ENCODE data around the gene LRRC27.
"Not testable (repeated sequence)": the region's sequence is repeated elsewhere in the genome, so short reads cannot be mapped to it uniquely, and the experiment has no call there.

Gene LRRC27

DNA sequence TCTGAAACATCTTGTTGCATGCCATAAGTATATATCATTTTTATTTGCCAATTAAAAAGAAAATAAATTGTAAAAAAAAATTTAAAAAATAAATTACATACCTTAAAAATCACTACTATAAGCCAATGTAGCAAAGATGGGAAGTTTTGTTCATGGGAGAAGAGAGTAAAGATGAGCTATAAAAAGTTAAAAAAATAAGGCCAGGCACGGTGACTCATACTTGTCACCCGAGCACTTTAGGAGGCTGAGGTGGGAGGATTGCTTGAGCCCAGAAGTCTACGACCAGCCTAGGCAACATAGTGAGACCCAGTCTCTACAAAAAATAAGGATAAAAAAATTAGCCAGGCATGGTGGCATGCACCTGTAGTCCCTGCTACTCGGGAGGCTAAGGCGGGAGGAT lies 15.9 kb upstream of the LRRC27 start:
- DNase-seq = no peak

DNA sequence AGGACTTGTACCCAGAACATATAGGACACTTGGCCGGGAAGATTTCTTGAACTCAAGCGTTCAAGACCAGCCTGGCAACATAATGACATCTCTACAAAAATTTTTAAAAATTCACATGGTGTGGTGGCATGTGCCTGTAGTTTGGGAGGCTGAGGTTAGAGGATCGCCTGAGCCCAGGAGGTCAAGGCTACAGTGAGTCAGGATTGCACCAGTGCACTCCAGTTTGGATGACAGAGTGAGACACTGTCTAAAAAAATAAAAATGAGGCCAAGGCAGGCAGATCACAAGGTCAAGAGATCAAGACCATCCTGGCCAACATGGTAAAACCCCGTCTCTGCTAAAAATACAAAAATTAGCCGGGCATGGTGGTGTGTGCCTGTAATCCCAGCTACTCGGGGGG lies 14.5 kb upstream of the LRRC27 start:
- not testable (repeated sequence) for DNase-seq

- DNase-seq = no peak
Observed at GRCh38 chr10:132319853-132320653, 11.9 kb upstream of the LRRC27 start.

- DNase-seq = no peak
Observed at GRCh38 chr10:132320654-132321469, 11.1 kb upstream of the LRRC27 start.

GRCh38 chr10:132321726-132322125 lies 10.3 kb upstream of the LRRC27 start:
- no peak for DNase-seq

DNA sequence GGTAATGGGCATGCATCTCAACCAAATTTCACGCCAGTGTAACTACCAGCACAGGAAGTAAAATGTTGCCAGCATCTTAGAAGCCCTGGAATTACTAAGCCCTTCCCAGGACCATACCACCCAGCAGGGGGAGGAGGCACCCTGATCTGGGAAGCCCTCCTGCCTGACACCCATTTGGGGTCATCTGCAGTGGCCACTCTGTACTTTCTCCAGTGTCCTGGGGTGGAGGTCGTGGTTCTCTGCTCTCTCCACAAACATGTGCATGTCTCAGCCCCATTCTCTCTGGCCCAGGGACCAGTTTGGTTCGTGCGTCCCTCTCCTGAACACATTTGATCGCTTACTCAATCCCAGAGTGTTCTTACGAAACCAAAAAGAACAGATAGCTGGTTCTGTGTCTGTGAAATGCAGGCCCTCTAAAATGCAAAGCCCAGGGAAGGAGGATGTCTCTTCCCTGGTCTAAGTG lies 9.4 kb upstream of the LRRC27 start:
- DNase-seq = no peak

- no peak for DNase-seq
Observed at GRCh38 chr10:132324186-132324585, 7.8 kb upstream of the LRRC27 start.

- DNase-seq = no peak
Observed at GRCh38 chr10:132326344-132326889, 5.6 kb upstream of the LRRC27 start.

GRCh38 chr10:132326925-132327324 lies 5.1 kb upstream of the LRRC27 start:
- no peak for DNase-seq

GRCh38 chr10:132328106-132328505 lies 3.9 kb upstream of the LRRC27 start:
- no peak for DNase-seq

- DNase-seq = no peak
Observed at GRCh38 chr10:132328738-132329137, 3.3 kb upstream of the LRRC27 start.

- no peak for DNase-seq
Observed at GRCh38 chr10:132329565-132330485, 2.2 kb upstream of the LRRC27 start.

GRCh38 chr10:132330486-132330833 lies 1.5 kb upstream of the LRRC27 start:
- no peak for DNase-seq

GRCh38 chr10:132332433-132332754 lies 401 bp downstream of the LRRC27 start:
- DNase-seq = no peak

DNA sequence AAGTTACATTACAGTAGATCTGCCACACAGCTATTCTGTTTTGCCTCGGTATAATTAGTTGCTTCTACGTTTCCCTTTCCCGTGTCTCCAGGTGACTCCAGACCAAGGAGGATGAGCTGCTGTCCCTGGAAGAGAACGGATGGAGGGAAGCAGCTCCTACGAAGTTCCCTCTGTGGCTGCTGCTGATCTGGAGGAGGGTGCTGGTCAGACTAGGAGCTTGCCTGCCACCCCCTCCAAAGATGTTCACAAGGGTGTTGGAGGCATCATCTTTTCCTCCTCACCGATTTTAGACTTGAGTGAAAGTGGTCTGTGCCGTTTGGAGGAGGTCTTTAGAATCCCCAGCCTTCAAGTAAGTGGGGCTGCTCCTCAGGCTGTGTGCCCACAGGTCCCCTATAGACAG lies 1.4 kb downstream of the LRRC27 start:
- peak in 1 of 3 experiments; percentile 6 for DNase-seq

- no peak for DNase-seq
Observed at GRCh38 chr10:132334631-132335188, 2.7 kb downstream of the LRRC27 start.

GRCh38 chr10:132335189-132336063 lies 3.4 kb downstream of the LRRC27 start:
- DNase-seq = no peak

DNA sequence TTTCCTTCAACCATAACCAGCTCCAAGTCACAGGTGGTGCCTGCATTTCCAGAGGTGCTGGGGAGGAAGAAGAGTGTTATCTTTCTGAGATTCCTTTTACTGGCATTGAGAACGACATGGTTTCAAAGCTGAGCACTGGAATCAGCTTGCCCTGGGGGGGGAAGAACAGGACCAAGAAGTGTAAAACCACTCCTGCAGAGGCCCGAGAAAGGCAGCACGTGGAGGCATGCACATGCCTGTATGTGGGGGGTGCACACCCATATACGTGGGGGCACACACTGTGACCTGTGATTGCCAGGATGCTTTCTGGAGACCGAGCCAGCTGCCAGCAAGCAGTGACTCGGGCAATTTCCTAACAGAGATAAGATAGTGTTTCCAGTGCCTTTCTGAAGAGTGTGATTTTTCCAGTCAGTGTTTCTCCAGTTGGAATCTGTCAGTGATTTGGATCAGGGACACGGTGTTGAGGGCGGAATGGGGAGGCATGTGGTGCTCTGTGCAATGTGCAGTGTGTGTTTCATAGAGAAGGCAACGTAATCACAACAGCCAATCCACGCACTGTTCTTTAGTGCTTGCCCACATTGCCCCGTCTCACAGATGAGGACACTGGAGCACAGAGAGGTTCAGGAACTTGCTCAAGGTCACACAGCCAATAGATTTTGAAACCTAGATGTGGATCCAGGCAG lies 4.2 kb downstream of the LRRC27 start:
- no peak for DNase-seq

- DNase-seq = no peak
Observed at GRCh38 chr10:132336919-132337407, 5.0 kb downstream of the LRRC27 start.

DNA sequence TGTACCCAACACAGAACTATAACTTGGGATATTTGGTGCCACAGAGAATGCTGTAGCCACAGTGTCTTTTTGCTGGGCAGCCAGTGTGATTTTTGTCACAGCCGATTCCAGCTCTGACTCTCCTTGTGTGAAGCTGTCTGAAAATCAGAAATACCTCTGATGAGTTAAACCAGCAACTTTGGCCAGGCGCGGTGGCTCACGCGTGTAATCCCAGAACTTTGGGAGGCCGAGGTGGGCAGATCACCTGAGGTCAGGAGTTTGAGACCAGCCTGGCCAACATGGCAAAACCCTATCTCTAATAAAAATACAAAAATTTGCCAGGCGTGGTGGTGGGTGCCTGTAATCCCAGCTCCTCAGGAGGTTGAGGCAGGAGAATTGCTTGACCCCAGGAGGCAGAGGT lies 5.9 kb downstream of the LRRC27 start:
- not testable (repeated sequence) for DNase-seq

GRCh38 chr10:132338876-132339275 lies 6.9 kb downstream of the LRRC27 start:
- DNase-seq = no peak

Data from NCI-H1417 (cell line).